Stimulated activated naive CD4-positive, alpha-beta T cell (primary cell): Measurements from ENCODE around the gene SPPL2B.
A peak's percentile ranks its signal among the peaks of the same experiment; 100 is the strongest.

Experiments
- DNase-seq, 6 experiments: peaks; one replicate each; lab custom pipeline; 2025; lab: John Stamatoyannopoulos, UW

SPPL2B gene

DNA sequence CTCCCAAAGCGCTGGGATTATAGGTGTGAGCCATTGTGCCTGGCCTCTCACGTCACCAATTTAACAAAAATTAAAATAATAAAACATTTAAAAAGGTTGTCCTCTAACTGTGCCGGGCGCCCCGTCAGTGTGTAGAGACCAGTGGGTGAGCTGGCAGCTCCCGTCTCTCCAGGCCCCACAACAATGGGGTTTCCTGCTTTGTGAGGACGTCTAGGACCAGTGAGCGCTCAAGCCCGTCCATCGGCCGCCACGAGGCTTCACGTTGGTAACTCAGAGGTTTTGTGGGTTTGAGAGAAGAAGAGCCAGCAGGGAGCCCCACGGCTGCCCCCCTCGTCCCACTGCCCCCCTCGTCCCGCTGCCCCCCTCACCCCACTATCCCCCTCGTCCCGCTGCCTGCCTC lies 4.8 kb upstream of the SPPL2B start:
- DNase-seq = no peak

DNA sequence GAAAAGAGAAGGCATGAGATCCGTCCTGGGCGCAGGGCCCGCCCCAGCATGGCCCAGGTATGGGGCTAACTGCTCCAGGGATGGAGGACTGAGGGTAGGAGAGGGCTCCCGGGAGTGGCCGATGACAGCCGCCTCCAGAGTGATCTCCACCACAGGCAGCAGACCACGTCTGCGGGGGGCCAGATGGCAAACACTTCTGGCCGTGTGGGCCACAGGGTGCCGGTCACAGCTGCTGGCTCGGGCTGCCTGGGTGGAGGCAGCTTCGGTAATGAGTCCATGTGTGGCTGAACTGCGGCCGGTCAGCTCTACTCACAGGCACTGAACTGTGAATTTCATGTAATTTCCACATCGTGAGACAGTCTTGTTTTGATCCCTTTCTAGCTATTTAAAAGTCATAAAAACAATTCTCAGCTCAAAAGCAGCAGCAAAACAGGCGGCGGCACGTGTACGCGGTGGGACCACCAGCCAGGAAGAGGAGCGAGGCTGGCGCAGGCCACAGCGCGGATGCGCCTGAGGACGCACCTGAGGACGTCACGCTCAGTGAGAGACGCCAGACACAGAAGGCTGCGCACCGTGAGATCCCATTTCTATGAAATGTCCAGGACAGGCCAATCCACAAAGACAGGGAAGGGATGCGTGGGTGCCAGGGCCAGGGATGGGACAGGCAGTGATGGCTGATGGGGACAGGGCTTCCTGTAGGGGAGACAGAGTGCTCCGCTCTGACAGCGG lies 4.1 kb upstream of the SPPL2B start:
- DNase-seq = no peak

GRCh38 chr19:2325281-2326046 lies 3.0 kb upstream of the SPPL2B start:
- no peak for DNase-seq

DNA sequence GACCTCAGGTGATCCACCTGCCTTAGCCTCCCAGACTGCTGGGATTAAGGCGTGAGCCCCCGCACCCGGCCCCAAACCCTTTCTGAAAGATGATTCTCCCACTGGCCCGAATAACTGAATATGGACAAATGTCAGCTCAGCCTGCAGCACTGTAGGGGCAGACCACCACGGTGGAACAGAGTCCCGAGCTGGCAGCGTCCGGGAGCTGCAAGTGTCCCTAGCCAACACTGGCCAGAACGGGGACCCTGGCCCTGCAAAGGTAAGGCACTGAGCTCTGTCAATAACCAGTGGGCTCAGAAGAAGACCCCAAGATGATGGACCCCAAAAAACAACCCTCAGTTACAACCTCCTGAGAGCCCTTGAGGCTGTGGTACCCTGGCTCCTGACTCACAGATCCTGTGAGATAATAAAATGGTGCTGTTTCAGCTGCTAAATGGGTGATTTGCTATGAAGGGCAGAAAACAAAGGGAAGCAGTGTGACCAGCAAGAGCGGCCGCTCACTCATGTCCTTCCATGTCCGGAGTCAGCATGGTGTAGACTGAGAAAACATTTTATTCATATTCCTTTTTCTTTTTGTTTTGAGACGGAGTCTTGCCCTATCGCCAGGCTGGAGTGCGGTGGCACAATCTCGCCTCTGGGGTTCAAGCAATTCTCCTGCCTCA lies 1.7 kb upstream of the SPPL2B start:
- DNase-seq = no peak

GRCh38 chr19:2327773-2328400 lies 597 bp upstream of the SPPL2B start:
- DNase-seq = peak in 5 of 6 experiments; percentile 15 to 61 (median 47)

- DNase-seq = peak in 1 of 6 experiments; percentile 23
Observed at GRCh38 chr19:2329149-2329478, 630 bp downstream of the SPPL2B start.

- no peak for DNase-seq
Observed at GRCh38 chr19:2329501-2329916, 1.0 kb downstream of the SPPL2B start.

DNA sequence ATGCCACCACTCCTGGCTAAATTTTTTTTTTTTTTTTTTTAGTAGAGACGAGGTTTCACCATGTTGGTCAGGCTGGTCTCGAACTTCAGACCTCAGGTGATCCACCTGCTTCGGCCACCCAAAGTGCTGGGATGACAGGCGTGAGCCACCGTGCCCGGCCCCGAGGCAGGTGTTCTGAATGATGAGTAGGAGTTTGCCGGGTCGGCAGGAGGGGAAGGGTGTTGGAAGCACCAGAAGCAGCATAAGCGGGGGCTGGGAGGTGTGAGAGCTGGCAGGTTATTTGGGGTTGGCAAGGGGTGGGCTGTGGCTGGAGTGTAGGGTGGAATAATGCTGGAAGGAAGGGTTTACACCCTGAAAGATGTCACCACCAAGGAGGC lies 1.8 kb downstream of the SPPL2B start:
- DNase-seq = no peak

DNA sequence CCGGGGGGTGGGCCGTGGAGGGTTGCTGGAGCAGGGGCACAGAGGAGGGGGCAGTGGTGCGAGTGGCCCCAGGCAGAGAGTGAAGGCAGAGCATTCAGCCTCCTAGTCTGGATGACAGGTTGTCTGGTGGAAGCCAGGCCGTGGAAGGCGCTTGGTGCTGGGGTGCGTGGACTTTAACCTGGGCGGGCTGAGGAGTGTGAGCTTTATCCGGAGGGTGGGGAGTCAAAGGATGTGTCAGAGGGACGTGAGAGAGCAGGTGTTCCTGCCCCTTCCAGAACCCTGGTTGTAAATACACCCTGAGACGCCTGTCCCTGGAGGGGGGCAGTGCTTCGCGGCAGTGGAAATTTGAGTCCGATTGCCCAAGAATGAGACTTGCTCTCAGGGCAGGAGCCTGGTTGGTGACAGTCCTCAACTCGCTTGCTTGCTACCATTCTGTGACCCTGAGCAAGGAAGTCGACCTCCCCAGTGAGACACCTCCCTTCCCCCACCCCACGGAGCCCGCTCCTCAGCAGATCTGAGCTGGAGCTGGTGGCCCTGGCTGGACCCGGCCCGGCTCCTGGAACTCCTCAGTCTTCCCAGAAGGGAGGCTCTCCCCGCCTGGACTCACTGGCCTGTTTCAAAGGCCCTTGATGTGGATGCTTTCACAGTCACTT lies 2.3 kb downstream of the SPPL2B start:
- DNase-seq = no peak

- no peak for DNase-seq
Observed at GRCh38 chr19:2331601-2332246, 3.2 kb downstream of the SPPL2B start.

- DNase-seq = peak; percentile 46 to 79 (median 64)
Observed at GRCh38 chr19:2332341-2333026, 4.0 kb downstream of the SPPL2B start.

- DNase-seq = no peak
Observed at GRCh38 chr19:2333027-2333806, 4.7 kb downstream of the SPPL2B start.

- no peak for DNase-seq
Observed at GRCh38 chr19:2333807-2334211, 5.3 kb downstream of the SPPL2B start.

DNA sequence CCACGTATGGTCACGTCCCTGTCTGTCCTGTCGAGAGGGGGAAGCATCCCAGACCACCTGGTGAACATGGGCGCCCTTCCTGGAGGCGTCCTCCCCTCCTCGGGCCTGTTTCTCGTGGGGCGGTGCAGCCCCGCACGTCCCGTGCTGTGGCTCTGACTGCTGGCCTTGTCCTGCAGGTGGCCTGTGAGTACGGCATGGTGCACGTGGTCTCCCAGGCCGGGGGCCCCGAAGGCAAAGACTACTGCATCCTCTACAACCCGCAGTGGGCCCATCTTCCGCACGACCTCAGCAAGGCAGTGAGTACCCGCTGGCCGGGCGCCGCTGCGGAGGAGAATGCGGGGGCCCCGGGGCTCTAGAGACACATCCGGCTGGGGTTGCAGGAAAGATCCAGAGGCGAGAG lies 5.9 kb downstream of the SPPL2B start:
- no peak for DNase-seq

- DNase-seq = peak in 5 of 6 experiments; percentile 21 to 44 (median 28)
Observed at GRCh38 chr19:2334986-2335846, 6.7 kb downstream of the SPPL2B start.

DNA sequence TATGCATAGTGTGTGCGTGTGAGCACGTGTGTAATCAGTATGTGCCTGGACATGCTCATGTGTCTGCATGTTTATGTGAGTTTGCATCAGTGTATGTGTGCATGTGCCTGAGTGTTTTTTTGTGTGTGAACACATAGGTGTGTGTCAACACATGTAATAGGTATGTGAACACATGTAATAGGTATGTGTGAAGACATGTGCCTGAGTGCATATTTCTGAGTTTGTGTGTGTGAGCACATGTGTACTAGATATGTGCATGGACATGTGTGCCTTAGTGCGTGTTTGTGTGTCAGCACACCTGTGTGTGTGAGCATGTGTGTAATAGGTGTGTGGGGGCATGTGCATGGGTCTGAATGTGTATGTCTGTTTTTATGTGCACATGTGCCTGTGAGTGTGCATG lies 7.4 kb downstream of the SPPL2B start:
- no peak for DNase-seq

DNA sequence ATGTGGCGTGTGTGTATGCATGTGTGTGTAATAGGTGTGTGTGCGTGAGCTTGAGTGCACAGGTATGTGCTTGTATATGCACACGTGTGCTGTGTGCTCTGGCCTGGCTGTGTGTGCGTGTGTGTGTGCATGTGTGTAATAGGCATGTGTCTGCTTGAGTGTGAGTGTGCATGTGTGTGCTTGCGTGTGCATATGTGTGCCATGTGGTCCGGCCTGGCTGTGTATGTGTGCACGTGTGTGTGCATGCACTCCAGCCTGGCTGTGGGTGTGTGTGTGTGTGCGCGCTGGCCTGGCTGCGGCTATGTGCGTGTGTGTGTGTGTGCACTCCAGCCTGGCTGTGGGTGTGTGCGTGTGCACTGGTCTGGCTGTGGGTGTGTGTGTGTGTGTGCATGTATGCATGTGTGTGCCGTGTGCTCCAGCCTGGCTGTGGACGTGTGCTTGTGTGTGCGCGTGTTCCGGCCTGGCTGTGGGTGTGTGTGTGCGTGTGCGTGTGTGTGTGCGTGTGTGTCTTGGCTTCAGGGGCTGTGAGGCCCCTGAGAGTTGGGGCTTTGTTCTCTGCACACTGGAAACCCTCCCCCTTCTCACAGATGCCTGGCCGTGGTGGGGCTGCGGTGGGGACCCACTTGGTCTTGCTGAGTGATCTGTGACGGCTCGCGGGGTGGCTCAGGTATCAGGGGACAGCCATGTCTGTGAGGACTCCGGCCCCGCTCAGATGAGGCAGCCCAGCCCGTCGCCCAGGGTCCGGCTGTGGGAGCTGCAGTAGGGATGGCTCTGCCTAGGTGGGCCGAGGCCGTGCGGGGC lies 8.2 kb downstream of the SPPL2B start:
- DNase-seq = no peak

DNA sequence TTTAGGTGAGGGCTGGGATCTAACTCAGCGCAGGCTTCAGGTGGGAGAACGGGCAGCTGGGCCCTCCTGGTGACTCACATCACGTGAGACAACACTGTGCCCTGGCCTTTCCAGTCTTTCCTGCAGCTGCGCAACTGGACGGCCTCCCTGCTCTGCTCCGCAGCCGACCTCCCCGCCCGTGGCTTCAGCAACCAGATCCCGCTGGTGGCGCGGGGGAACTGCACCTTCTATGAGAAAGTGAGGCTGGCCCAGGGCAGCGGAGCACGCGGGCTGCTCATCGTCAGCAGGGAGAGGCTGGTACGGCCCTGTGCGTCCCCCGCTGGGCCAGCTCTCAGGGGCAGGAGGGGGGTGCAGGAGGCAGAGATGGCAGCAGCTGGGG lies 8.8 kb downstream of the SPPL2B start:
- no peak for DNase-seq
